HepG2 (cell line): Measurements from ENCODE around the gene ABCG2. TPM values are rescaled to one million over a fixed set of nuclear protein-coding genes. Genes with fewer than 3 reads are reported as not detected.

ENCODE experiments used
- ATAC-seq: fragments of 200-7000 bp; cut with Tn5 transposase; 3 replicates; pipeline ENCODE4 v1.9.1; 2020; ENCODE audit warnings: mild to moderate bottlenecking, moderate library complexity
- BruUV-seq: library from RNA; stranded (reverse); fragments of 400-500 nt; replicated peaks from 2 replicates; lab custom pipeline; 2021; lab: Mats Ljungman, UMichigan
- CTCF ChIA-PET: fragments of 300-600 bp; formaldehyde crosslinking; extraction: SDS; loops from one replicate; lab custom pipeline; 2021; ENCODE audit warnings: low total read pairs, inconsistent platforms, low intra/inter-chr PET ratio; lab: Yijun Ruan, JAX
- POLR2A ChIA-PET: fragments of 350-600 bp; sonication (Branson Sonifier 250); formaldehyde crosslinking; loops from one replicate; lab custom pipeline; 2020; ENCODE audit warnings: antibody characterized with exemption, inconsistent platforms; lab: Yijun Ruan, JAX
- DNase-seq: peaks from one replicate; pipeline ENCODE4 v3.0.0-alpha.2; 2015; ENCODE audit warnings: low spot score
- FAIRE-seq: peaks from 3 replicates; lab custom pipeline; 2011; peaks lifted over from hg19 to GRCh38; lab: Jason Lieb, UNC
- H2AFZ ChIP-seq: one replicate; pipeline ENCODE4 v1.6.1; 2011; ENCODE audit warnings: low read length, inconsistent platforms
- H3K27ac ChIP-seq: fragments of 300-600 bp; 3 replicates; pipeline ENCODE4 v1.8.0; 2011; ENCODE audit warnings: mixed run types, mild to moderate bottlenecking, mixed read lengths, low read length, inconsistent platforms; ENCODE audit not compliant: insufficient read depth; ENCODE audit errors: extremely low read length
- H3K27me3 ChIP-seq, 2 experiments: fragments of 200-600 bp in 1 of 2; 2 replicates in 1 of 2; 3 replicates in 1 of 2; pipeline versions ENCODE4 v1.6.0 to v1.8.0; 2011; ENCODE audit warnings: low read length in 2 of 2, mild to moderate bottlenecking in 2 of 2, moderate library complexity in 2 of 2, inconsistent platforms in 1 of 2; ENCODE audit not compliant: insufficient read depth in 2 of 2, control insufficient read depth in 1 of 2
- H3K36me3 ChIP-seq, 2 experiments: fragments of 200-600 bp in 1 of 2; replicated peaks in 1 of 2; 2 replicates in 1 of 2; 3 replicates in 1 of 2; pipeline versions ENCODE4 v1.5.1 to v1.8.0; 2011; ENCODE audit warnings: low read length in 2 of 2, inconsistent platforms in 1 of 2; ENCODE audit not compliant: insufficient read depth in 2 of 2, control insufficient read depth in 1 of 2
- H3K4me1 ChIP-seq: 2 replicates; pipeline ENCODE4 v1.5.1; 2012; ENCODE audit warnings: low read length, inconsistent platforms; ENCODE audit not compliant: insufficient read depth
- H3K4me2 ChIP-seq: 2 replicates; pipeline ENCODE4 v1.6.0; 2011; ENCODE audit warnings: low read depth, low read length, inconsistent platforms
- H3K4me3 ChIP-seq, 3 experiments: fragments of 200-600 bp in 1 of 3; sonication (generic), shearing (Covaris generic) in 1 of 3; replicated peaks in 1 of 3; 2 replicates each; pipeline ENCODE4 v1.5.1; 2011 to 2016; ENCODE audit warnings: low read length in 3 of 3, inconsistent platforms in 2 of 3, low read depth in 2 of 3, mild to moderate bottlenecking in 2 of 3, control low read depth in 1 of 3, mixed read lengths in 1 of 3; ENCODE audit not compliant: insufficient read depth in 1 of 3
- H3K79me2 ChIP-seq: one replicate; pipeline ENCODE4 v1.6.1; 2011; ENCODE audit warnings: low read length, inconsistent platforms; ENCODE audit not compliant: insufficient read depth
- H3K9ac ChIP-seq: 2 replicates; pipeline ENCODE4 v1.6.0; 2011; ENCODE audit warnings: mild to moderate bottlenecking, low read depth, low read length, inconsistent platforms; ENCODE audit not compliant: insufficient read depth
- H3K9me3 ChIP-seq: 2 replicates; pipeline ENCODE4 v1.5.1; 2012; ENCODE audit warnings: mild to moderate bottlenecking, low read length
- H4K20me1 ChIP-seq: 2 replicates; pipeline ENCODE4 v1.6.0; 2011; ENCODE audit warnings: inconsistent platforms, mild to moderate bottlenecking, low read length, moderate library complexity; ENCODE audit not compliant: insufficient read depth
- CHD2 ChIP-seq: IDR thresholded peaks from 2 replicates; pipeline ENCODE4 v1.6.1; 2011; ENCODE audit warnings: low read depth, low read length, improper control_type of control experiment
- GLI4 ChIP-seq: sonication (generic); formaldehyde crosslinking; IDR thresholded peaks from 2 replicates; pipeline ENCODE4 v1.5.1; 2020; ENCODE audit warnings: missing genetic modification reagents, mild to moderate bottlenecking, moderate library complexity, borderline replicate concordance
- THRA ChIP-seq: sonication (generic); formaldehyde crosslinking; IDR thresholded peaks from 2 replicates; pipeline ENCODE4 v1.4.0; 2020; ENCODE audit warnings: missing genetic modification reagents, borderline replicate concordance
- ZFP41 ChIP-seq: sonication (generic); formaldehyde crosslinking; IDR thresholded peaks from 2 replicates; pipeline ENCODE4 v1.4.0; 2020; ENCODE audit warnings: mild to moderate bottlenecking, missing genetic modification reagents, borderline replicate concordance
- ZNF296 ChIP-seq: sonication (generic); formaldehyde crosslinking; conservative IDR thresholded peaks from 2 replicates; pipeline ENCODE4 v1.5.0; 2020; ENCODE audit warnings: mild to moderate bottlenecking, missing genetic modification reagents
- ZNF576 ChIP-seq: sonication (generic); formaldehyde crosslinking; IDR thresholded peaks from 2 replicates; pipeline ENCODE4 v1.4.0; 2020; ENCODE audit warnings: mild to moderate bottlenecking, missing genetic modification reagents
- WGBS: methylation state at CpG from one replicate; pipeline ENCODE4 v1.1.6; 2017; ENCODE audit warnings: low lambda C conversion rate; 5-methylcytosine and 5-hydroxymethylcytosine counted together
- in situ Hi-C: cut with HindIII; loops from 2 replicates; pipeline ENCODE4 v1.10.0; 2017; ENCODE audit warnings: low pct_unique_long_range_greater_than_20kb; ENCODE audit not compliant: extremely low pct_ligation_motif_present
- intact Hi-C: fragments of 100-400 bp; cut with micrococcal nuclease; formaldehyde crosslinking; loops from one replicate; pipeline ENCODE4 v1.10.0; 2022; ENCODE audit not compliant: unreplicated experiment
- polyA plus RNA-seq, 8 experiments: library from polyadenylated mRNA; depleted of rRNA in 3 of 8; stranded (reverse) in 7 of 8; unstranded in 1 of 8; fragments of >200 nt; fragmentation: Illumina TruSeq in 4 of 8; extraction: Trizol in 4 of 8; gene quantifications; 2 replicates each; pipeline versions ENCODE4 v1.2.1 to v1.2.3, GENCODE V29; 2011 to 2016; ENCODE audit warnings: low read depth in 4 of 8, missing spikeins in 1 of 8, mixed read lengths in 1 of 8; ENCODE audit not compliant: insufficient read depth in 1 of 8
- total RNA-seq, 5 experiments: library from RNA; depleted of rRNA; stranded (reverse); fragments of >200 nt; fragmentation: Illumina TruSeq; extraction: Trizol; gene quantifications; 2 replicates each; pipeline ENCODE4 v1.2.3, GENCODE V29; 2016; ENCODE audit warnings: low read depth in 1 of 5

ABCG2 gene
- total and polyA plus RNA-seq, 2 of the 13 experiments (the other 11 are each of a cell fraction or from before 2014, with no cell fraction given): 10.0 to 15.7 TPM

GRCh38 chr4:88093874-88094273 is 64.6 kb downstream of the ABCG2 start:
- intact Hi-C loops (no loop called here), in situ Hi-C loops (no loop called here)
- no TSS peak for BruUV-seq
- Histone ChIP-seq H3K9me3 (no peaks in the 10 kb centered on the region), H2AFZ (no peak overlapping the region), H3K4me3 (no peak overlapping the region), H3K27ac (no peak overlapping the region), H3K4me2 (no peak overlapping the region), H3K4me1 (no peaks in the 10 kb centered on the region), H3K36me3 (peaks cover 0 to 6% of the 10 kb centered on the region in 2 experiments; a peak in 2 of 5 replicates), H3K9ac (no peak overlapping the region), H3K27me3 (no peaks in the 10 kb centered on the region), H4K20me1 (no peaks in the 10 kb centered on the region), H3K79me2 (no peaks in the 10 kb centered on the region)
- ATAC-seq: no peak
- CTCF ChIA-PET: no interaction called here
- POLR2A ChIA-PET: no interaction called here
- TF ChIP-seq ZFP41 (CRISPR knock-in tag): no peak
- TF ChIP-seq THRA (CRISPR knock-in tag): no peak
- no peak for TF ChIP-seq GLI4
- TF ChIP-seq ZNF296 (CRISPR knock-in tag): no peak
- no peak for TF ChIP-seq ZNF576 (CRISPR knock-in tag)
- WGBS: 89% methylated on average over 5 of the region's 5 CpGs
- FAIRE-seq: no peak
- no peak for DNase-seq

- Histone ChIP-seq H3K4me2 (no peak overlapping the region), H3K9ac (no peak overlapping the region), H3K4me1 (peaks cover 16% of the 10 kb centered on the region), H3K9me3 (no peaks in the 10 kb centered on the region), H3K27ac (no peak overlapping the region), H2AFZ (no peak overlapping the region), H3K79me2 (no peaks in the 10 kb centered on the region), H4K20me1 (no peaks in the 10 kb centered on the region), H3K36me3 (no peaks in the 10 kb centered on the region), H3K27me3 (no peaks in the 10 kb centered on the region), H3K4me3 (no peak overlapping the region)
- TF ChIP-seq CHD2: no peak
- intact Hi-C loops: no loop called here
- POLR2A ChIA-PET: no interaction called here
- in situ Hi-C loops: no loop called here
- BruUV-seq: no TSS peak
- no peak for FAIRE-seq
- CTCF ChIA-PET: no interaction called here
- 93% methylated on average over 3 of the region's 3 CpGs for WGBS
- no peak for DNase-seq
- no peak for ATAC-seq
Observed at GRCh38 chr4:88091378-88091777, 67.1 kb downstream of the ABCG2 start.
